WTC11 (cell line): ENCODE measurements around the gene PDLIM5. TPM values are rescaled to one million over a fixed set of nuclear protein-coding genes. Genes with fewer than 3 reads are reported as not detected.

Source experiments
- ATAC-seq: fragments of 200-7000 bp; cut with Tn5 transposase; 2 replicates; pipeline ENCODE4 v1.10.0; 2021; ENCODE audit warnings: mild to moderate bottlenecking, moderate library complexity
- CTCF ChIA-PET: fragments of 300-600 bp; sonication (Branson Sonifier 250); formaldehyde crosslinking; loops from one replicate; lab custom pipeline; 2021; ENCODE audit warnings: antibody characterized with exemption; lab: Charles Lee
- POLR2A ChIA-PET: fragments of 350-600 bp; sonication (Branson Sonifier 250); formaldehyde crosslinking; loops from one replicate; lab custom pipeline; 2021; ENCODE audit warnings: antibody characterized with exemption; lab: Charles Lee
- DNase-seq: peaks from one replicate; pipeline ENCODE4 v3.0.0; 2021; ENCODE audit warnings: low spot score
- H3K27ac Mint-ChIP-seq: 2 replicates; pipeline ENCODE4 v1.8.0; 2021; ENCODE audit warnings: mixed read lengths
- H3K27me3 Mint-ChIP-seq: 2 replicates; pipeline ENCODE4 v1.8.0; 2021; ENCODE audit warnings: low read depth, mild to moderate bottlenecking, moderate library complexity, mixed read lengths
- H3K36me3 Mint-ChIP-seq: 2 replicates; pipeline ENCODE4 v1.8.0; 2021; ENCODE audit warnings: mixed read lengths
- H3K4me1 Mint-ChIP-seq: 2 replicates; pipeline ENCODE4 v1.8.0; 2022; ENCODE audit warnings: mixed read lengths
- H3K4me3 Mint-ChIP-seq: 2 replicates; pipeline ENCODE4 v1.8.0; 2021; ENCODE audit warnings: mild to moderate bottlenecking, moderate library complexity, mixed read lengths
- H3K9me3 Mint-ChIP-seq: 2 replicates; pipeline ENCODE4 v1.8.0; 2021; ENCODE audit warnings: mixed read lengths
- CDX4 ChIP-seq: fragments of 250-450 bp; sonication (Bioruptor Pico); IDR thresholded peaks from 2 replicates; pipeline ENCODE4 v1.9.0; 2021; ENCODE audit warnings: moderate library complexity, mild to moderate bottlenecking, inconsistent platforms, borderline replicate concordance
- CREM ChIP-seq: sonication (generic); formaldehyde crosslinking; IDR thresholded peaks from 2 replicates; pipeline ENCODE4 v1.8.1; 2022; ENCODE audit warnings: mild to moderate bottlenecking, missing genetic modification reagents, moderate library complexity
- IRF2 ChIP-seq: sonication (generic); formaldehyde crosslinking; IDR thresholded peaks from 2 replicates; pipeline ENCODE4 v1.8.0; 2022; ENCODE audit warnings: low read depth, missing genetic modification reagents, borderline replicate concordance
- JAZF1 ChIP-seq: fragments of 250-450 bp; sonication (Bioruptor Pico); IDR thresholded peaks from 2 replicates; pipeline ENCODE4 v1.9.0; 2021; ENCODE audit warnings: moderate library complexity, mild to moderate bottlenecking, inconsistent platforms
- JUN ChIP-seq: sonication (generic); formaldehyde crosslinking; IDR thresholded peaks from 2 replicates; pipeline ENCODE4 v1.8.0; 2023; ENCODE audit warnings: mild to moderate bottlenecking, missing genetic modification reagents
- MYBL2 ChIP-seq: sonication (generic); formaldehyde crosslinking; IDR thresholded peaks from 2 replicates; pipeline ENCODE4 v1.8.1; 2023; ENCODE audit warnings: mild to moderate bottlenecking, moderate library complexity, missing genetic modification reagents
- NFYB ChIP-seq: sonication (generic); formaldehyde crosslinking; conservative IDR thresholded peaks from 2 replicates; pipeline ENCODE4 v1.8.0; 2022; ENCODE audit warnings: low read depth, missing genetic modification reagents
- OVOL2 ChIP-seq: fragments of 250-450 bp; sonication (Bioruptor Pico); IDR thresholded peaks from 2 replicates; pipeline ENCODE4 v1.9.0; 2021; ENCODE audit warnings: mild to moderate bottlenecking, borderline replicate concordance
- PRDM15 ChIP-seq: sonication (generic); formaldehyde crosslinking; IDR thresholded peaks from 2 replicates; pipeline ENCODE4 v1.8.0; 2022; ENCODE audit warnings: missing genetic modification reagents
- PRRX2 ChIP-seq: fragments of 250-450 bp; sonication (Bioruptor Pico); IDR thresholded peaks from 2 replicates; pipeline ENCODE4 v1.8.0; 2021; ENCODE audit warnings: mild to moderate bottlenecking
- SP1 ChIP-seq: sonication (generic); formaldehyde crosslinking; conservative IDR thresholded peaks from 2 replicates; pipeline ENCODE4 v1.8.1; 2022; ENCODE audit warnings: missing genetic modification reagents
- TEAD4 ChIP-seq: sonication (generic); formaldehyde crosslinking; IDR thresholded peaks from 2 replicates; pipeline ENCODE4 v1.8.0; 2022; ENCODE audit warnings: mild to moderate bottlenecking, missing genetic modification reagents
- ZNF219 ChIP-seq: sonication (generic); formaldehyde crosslinking; IDR thresholded peaks from 2 replicates; pipeline ENCODE4 v1.8.0; 2023; ENCODE audit warnings: missing genetic modification reagents, mild to moderate bottlenecking, borderline replicate concordance
- ZNF232 ChIP-seq: sonication (generic); formaldehyde crosslinking; IDR thresholded peaks from 2 replicates; pipeline ENCODE4 v1.8.0; 2022; ENCODE audit warnings: mild to moderate bottlenecking, missing genetic modification reagents
- ZNF416 ChIP-seq: fragments of 250-450 bp; sonication (Bioruptor Pico); IDR thresholded peaks from 2 replicates; pipeline ENCODE4 v1.9.0; 2021; ENCODE audit warnings: mild to moderate bottlenecking, inconsistent platforms
- total RNA-seq: library from RNA; stranded (reverse); gene quantifications from 3 replicates; pipeline ENCODE4 v1.2.3, GENCODE V29; 2021
- TF ChIP-seq, protein P1 (sequence below): fragments of 200-600 bp; IDR thresholded peaks from 2 replicates; pipeline ENCODE4 v1.8.0; 2022; ENCODE audit warnings: antibody characterized with exemption
- TF ChIP-seq, protein P2 (sequence below): sonication (generic); formaldehyde crosslinking; IDR thresholded peaks from 2 replicates; pipeline ENCODE4 v1.8.1; 2023; ENCODE audit warnings: mild to moderate bottlenecking, missing genetic modification reagents
- TF ChIP-seq, protein P3 (sequence below): sonication (generic); formaldehyde crosslinking; IDR thresholded peaks from 2 replicates; pipeline ENCODE4 v1.8.1; 2023; ENCODE audit warnings: mild to moderate bottlenecking, missing genetic modification reagents, moderate library complexity
- TF ChIP-seq, protein P4 (sequence below): sonication (generic); formaldehyde crosslinking; IDR thresholded peaks from 2 replicates; pipeline ENCODE4 v1.8.1; 2022; ENCODE audit warnings: mild to moderate bottlenecking, moderate library complexity, missing genetic modification reagents
- TF ChIP-seq, protein P5 (sequence below): fragments of 250-450 bp; sonication (Bioruptor Pico); conservative IDR thresholded peaks from 2 replicates; pipeline ENCODE4 v1.9.0; 2021; ENCODE audit warnings: mild to moderate bottlenecking
- TF ChIP-seq, protein P6 (sequence below): fragments of 250-450 bp; sonication (Bioruptor Pico); IDR thresholded peaks from 2 replicates; pipeline ENCODE4 v2.1.2; 2022; ENCODE audit warnings: mild to moderate bottlenecking, moderate library complexity

The PDLIM5 gene
- total RNA-seq, 1 experiment from 2014 or later = 51.5 TPM

DNA sequence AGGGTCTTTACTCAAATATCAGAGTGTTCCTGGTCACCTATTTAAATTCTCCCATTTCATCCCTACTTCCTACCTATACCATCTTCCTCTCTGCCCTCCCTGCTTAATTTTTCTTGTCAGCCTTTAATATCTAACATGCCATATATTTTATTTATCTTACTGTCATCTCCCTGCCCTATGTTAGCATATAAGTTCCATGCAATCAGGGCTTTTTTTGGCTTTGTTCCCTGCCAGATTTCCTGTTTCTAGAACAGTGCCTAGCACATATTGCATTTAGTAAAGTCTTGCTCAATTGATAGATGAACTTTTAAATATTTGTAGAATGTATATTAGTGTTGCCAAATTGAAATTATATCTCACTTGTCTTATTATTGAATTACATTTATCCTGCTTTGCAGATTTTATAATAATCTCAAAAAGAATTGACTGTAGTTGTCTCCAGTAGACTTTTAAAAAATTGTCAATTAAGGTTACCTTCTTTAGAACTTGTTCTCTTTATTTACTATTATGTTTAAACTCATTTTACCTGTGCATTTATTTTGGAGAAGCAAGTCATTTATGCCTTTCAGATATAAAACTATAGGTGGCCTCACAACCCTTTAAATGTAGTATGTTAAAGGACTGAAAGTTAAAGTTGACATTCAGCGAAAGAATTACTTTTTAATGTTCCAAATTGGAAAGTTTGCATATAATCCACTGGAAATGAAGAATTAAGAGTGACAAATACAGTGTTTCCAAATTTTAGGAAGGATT lies 197.8 kb downstream of the PDLIM5 start:
- CTCF ChIA-PET = no interaction called here
- no peak for ATAC-seq
- POLR2A ChIA-PET = no interaction called here
- Mint-ChIP-seq H3K4me1 (no peaks in the 10 kb centered on the region), H3K27ac (no peak overlapping the region), H3K4me3 (no peak overlapping the region), H3K27me3 (no peaks in the 10 kb centered on the region), H3K36me3 (no peaks in the 10 kb centered on the region), H3K9me3 (no peaks in the 10 kb centered on the region)
- DNase-seq = no peak
- TF ChIP-seq, protein P1, sequence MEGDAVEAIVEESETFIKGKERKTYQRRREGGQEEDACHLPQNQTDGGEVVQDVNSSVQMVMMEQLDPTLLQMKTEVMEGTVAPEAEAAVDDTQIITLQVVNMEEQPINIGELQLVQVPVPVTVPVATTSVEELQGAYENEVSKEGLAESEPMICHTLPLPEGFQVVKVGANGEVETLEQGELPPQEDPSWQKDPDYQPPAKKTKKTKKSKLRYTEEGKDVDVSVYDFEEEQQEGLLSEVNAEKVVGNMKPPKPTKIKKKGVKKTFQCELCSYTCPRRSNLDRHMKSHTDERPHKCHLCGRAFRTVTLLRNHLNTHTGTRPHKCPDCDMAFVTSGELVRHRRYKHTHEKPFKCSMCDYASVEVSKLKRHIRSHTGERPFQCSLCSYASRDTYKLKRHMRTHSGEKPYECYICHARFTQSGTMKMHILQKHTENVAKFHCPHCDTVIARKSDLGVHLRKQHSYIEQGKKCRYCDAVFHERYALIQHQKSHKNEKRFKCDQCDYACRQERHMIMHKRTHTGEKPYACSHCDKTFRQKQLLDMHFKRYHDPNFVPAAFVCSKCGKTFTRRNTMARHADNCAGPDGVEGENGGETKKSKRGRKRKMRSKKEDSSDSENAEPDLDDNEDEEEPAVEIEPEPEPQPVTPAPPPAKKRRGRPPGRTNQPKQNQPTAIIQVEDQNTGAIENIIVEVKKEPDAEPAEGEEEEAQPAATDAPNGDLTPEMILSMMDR = no peak
- TF ChIP-seq PRDM15 (CRISPR knock-in tag) (no peak), CREM (CRISPR knock-in tag) (no peak), ZNF232 (CRISPR knock-in tag) (no peak), SP1 (no peak), PRRX2 (CRISPR knock-in tag) (no peak), ZNF219 (CRISPR knock-in tag) (no peak), ZNF416 (CRISPR knock-in tag) (no peak)

GRCh38 chr4:94650134-94650495 lies 198.4 kb downstream of the PDLIM5 start:
- Mint-ChIP-seq H3K27ac (no peak overlapping the region; the same call in 1 of the 2 replicates), H3K27me3 (no peaks in the 10 kb centered on the region), H3K9me3 (no peaks in the 10 kb centered on the region), H3K4me3 (no peak overlapping the region), H3K4me1 (no peaks in the 10 kb centered on the region), H3K36me3 (no peaks in the 10 kb centered on the region)
- DNase-seq (no peak), ATAC-seq (no peak)
- ChIA-PET POLR2A (no interaction called here), CTCF (no interaction called here)
- TF ChIP-seq NFYB (CRISPR knock-in tag) = no peak
- TF ChIP-seq, protein P2, sequence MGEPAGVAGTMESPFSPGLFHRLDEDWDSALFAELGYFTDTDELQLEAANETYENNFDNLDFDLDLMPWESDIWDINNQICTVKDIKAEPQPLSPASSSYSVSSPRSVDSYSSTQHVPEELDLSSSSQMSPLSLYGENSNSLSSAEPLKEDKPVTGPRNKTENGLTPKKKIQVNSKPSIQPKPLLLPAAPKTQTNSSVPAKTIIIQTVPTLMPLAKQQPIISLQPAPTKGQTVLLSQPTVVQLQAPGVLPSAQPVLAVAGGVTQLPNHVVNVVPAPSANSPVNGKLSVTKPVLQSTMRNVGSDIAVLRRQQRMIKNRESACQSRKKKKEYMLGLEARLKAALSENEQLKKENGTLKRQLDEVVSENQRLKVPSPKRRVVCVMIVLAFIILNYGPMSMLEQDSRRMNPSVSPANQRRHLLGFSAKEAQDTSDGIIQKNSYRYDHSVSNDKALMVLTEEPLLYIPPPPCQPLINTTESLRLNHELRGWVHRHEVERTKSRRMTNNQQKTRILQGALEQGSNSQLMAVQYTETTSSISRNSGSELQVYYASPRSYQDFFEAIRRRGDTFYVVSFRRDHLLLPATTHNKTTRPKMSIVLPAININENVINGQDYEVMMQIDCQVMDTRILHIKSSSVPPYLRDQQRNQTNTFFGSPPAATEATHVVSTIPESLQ (CRISPR knock-in tag) = no peak
- TF ChIP-seq, protein P3, sequence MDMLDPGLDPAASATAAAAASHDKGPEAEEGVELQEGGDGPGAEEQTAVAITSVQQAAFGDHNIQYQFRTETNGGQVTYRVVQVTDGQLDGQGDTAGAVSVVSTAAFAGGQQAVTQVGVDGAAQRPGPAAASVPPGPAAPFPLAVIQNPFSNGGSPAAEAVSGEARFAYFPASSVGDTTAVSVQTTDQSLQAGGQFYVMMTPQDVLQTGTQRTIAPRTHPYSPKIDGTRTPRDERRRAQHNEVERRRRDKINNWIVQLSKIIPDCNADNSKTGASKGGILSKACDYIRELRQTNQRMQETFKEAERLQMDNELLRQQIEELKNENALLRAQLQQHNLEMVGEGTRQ (CRISPR knock-in tag) = no peak
- TF ChIP-seq, protein P4, sequence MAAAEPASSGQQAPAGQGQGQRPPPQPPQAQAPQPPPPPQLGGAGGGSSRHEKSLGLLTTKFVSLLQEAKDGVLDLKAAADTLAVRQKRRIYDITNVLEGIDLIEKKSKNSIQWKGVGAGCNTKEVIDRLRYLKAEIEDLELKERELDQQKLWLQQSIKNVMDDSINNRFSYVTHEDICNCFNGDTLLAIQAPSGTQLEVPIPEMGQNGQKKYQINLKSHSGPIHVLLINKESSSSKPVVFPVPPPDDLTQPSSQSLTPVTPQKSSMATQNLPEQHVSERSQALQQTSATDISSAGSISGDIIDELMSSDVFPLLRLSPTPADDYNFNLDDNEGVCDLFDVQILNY (CRISPR knock-in tag) = no peak
- TF ChIP-seq IRF2 = no peak
- TF ChIP-seq OVOL2 = no peak
- no peak for TF ChIP-seq JUN (CRISPR knock-in tag)
- no peak for TF ChIP-seq MYBL2
- TF ChIP-seq CDX4 (CRISPR knock-in tag) = no peak
- TF ChIP-seq TEAD4 (CRISPR knock-in tag) = no peak
- TF ChIP-seq, protein P5, sequence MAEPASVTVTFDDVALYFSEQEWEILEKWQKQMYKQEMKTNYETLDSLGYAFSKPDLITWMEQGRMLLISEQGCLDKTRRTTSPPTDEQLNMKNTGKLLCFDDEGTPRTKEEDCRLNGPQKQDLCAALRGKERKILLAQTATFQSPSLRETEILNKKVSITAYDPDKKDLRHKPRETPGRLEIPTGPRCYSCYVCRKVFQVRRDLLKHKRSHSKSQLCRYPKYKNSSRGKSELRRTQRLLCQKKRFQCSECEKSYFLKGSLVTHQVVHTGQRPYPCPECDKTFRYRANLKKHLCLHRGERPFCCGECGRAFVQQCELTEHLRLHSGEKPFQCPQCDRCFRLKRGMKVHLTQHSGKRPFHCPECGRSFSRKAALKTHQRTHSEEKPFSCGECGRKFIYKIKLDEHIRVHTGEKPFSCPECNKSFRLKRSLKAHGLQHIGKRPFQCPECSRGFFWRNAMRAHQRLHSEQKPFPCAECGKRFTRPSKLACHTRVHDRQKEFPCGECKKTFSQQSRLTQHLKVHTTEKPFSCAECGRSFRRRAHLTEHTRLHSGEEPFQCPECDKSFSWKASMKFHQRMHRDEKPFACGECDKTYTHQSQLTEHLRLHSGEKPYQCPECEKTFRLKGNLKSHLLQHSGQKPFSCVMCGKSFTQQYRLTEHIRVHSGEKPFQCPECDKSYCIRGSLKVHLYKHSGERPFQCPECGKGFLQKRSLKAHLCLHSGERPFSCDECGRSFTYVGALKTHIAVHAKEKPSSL (CRISPR knock-in tag) = no peak
- no peak for TF ChIP-seq JAZF1 (CRISPR knock-in tag)
- TF ChIP-seq, protein P6, sequence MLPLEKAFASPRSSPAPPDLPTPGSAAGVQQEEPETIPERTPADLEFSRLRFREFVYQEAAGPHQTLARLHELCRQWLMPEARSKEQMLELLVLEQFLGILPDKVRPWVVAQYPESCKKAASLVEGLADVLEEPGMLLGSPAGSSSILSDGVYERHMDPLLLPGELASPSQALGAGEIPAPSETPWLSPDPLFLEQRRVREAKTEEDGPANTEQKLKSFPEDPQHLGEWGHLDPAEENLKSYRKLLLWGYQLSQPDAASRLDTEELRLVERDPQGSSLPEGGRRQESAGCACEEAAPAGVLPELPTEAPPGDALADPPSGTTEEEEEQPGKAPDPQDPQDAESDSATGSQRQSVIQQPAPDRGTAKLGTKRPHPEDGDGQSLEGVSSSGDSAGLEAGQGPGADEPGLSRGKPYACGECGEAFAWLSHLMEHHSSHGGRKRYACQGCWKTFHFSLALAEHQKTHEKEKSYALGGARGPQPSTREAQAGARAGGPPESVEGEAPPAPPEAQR (CRISPR knock-in tag) = no peak
